NCI-H2171 (cell line): ENCODE results near the gene STIM1.

ENCODE experiments used
- DNase-seq: peaks from one replicate; lab custom pipeline; 2025; lab: John Stamatoyannopoulos, UW

STIM1 gene

GRCh38 chr11:3916962-3917361, 61.5 kb downstream of the STIM1 start:
- DNase-seq, result peak; percentile 3

- DNase-seq, result peak; percentile 10
Measured at GRCh38 chr11:3920148-3920852, 64.8 kb downstream of the STIM1 start.

- no peak for DNase-seq
Measured at GRCh38 chr11:3922056-3922455, 66.6 kb downstream of the STIM1 start.

GRCh38 chr11:3925513-3925912, 70.0 kb downstream of the STIM1 start:
- no peak for DNase-seq

DNA sequence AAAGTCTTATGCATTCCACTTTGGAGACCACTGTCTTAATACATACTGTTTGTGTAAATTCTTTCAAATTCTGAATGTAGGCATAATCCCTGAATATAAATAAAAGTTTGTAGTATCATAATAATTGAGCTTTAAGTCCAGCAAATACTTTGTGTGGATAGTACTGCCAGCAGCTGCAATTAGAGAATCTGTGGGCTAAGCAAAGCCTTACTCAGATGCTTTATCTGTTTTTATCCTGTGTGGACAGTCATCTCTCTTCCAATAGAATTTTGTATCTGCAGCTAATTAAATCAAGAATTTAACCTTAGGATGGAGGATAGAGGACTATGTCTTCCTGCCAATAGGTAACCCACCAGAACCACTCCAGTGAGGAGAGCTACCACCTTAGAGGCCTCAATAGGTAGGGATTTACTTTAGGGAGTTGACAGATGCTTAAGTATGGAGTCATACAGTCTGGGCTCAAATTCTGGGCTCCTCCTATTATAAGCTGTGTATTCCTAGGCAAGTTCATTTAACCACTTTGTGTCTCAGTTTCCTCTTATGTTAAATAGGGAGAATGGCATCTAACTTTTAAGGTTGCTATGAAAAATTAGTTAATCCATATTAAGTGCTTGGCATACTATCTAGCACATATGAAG, 71.1 kb downstream of the STIM1 start:
- DNase-seq, result no peak

DNA sequence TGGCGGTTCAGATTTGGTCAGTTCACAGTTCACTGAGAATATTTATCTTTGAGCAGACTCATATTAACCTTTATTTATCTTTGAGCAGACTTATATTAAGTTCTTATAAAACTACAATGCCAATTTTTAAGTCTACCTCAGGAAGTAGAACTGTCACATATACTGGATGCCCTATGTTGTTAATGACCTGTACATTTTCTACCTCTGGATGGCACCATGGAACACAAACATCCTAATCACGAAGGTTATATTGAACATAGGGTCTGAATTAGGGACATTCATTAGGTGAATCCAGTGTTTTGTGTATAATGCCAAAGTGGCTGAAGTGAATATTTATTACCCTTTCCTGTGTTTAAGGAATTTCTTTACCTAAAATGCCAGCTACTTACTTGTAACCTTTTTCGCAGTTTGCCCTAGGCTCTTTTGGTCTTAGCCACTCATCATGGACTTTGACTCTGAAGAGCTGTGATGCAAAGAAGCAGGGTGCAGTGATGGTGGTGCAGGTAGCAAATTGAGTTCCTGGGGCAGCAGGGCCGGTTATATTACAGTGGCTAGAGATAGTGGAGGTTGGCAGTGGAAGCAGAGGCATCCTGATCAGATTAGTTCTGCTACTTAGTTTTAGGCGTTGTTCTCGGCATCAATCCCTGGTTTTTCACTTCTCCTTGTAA, 71.8 kb downstream of the STIM1 start:
- DNase-seq, result no peak

- DNase-seq, result no peak
Measured at GRCh38 chr11:3929232-3929631, 73.8 kb downstream of the STIM1 start.

DNA sequence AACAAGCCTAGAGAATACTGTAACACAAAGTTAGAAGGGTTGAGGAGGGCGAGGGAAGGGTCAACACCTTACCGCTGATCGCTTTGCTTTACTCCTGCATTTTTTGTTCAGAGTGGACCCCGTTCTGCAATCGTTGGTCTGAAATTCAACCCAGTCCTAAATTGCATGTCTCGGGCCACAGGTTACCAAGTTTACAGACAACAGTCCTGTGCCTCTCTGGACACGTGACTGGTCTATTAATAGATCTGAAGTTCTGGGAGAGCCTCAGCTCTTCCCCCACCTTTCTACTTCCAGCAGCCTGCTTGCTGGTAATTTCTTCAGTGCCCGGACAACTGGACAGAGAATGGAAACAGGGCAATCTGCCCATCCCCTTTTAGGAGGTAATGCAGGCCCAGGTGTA, 74.2 kb downstream of the STIM1 start:
- DNase-seq, result no peak

GRCh38 chr11:3932698-3933097, 77.2 kb downstream of the STIM1 start:
- no peak for DNase-seq

- DNase-seq, result no peak
Measured at GRCh38 chr11:3933165-3933628, 77.7 kb downstream of the STIM1 start.

DNA sequence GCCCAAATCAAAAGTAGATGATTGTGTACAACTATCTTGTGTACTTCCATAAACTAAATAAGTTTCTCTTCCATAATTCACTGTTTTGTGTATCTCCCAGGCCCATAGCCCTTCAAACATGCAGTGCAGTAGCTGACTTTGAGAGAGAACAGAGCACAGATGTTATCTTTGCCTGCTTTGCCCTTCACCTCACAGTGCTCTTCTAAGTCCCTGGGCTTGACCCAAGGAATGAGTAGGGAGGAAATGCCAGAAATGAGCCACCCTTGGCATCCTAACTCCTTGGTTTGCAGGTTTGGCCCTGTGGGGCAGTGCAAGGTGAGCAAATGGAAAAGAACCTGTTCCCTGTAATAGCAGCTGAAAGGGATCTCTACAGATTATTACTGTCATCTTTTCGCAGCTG, 79.2 kb downstream of the STIM1 start:
- no peak for DNase-seq

- no peak for DNase-seq
Measured at GRCh38 chr11:3936517-3936916, 81.1 kb downstream of the STIM1 start.

DNA sequence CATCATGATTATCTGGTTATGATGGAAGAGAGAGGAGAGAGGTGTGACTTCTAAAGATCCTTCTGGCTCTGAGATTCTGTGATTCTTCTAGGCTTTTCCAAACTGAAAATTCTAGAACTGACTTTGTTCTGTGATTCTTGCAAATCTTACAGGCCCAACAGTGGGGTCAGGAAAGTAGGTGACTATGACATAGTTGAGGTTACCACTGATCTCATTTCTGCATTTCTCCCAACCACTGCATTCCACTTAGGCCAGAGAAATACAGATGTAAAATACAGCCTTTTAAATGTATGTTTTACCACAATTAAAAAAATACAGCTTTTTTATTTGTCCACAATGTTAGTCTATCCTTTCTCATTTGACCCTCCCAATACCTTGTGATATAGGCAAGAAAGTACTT, 83.7 kb downstream of the STIM1 start:
- DNase-seq, result no peak

DNA sequence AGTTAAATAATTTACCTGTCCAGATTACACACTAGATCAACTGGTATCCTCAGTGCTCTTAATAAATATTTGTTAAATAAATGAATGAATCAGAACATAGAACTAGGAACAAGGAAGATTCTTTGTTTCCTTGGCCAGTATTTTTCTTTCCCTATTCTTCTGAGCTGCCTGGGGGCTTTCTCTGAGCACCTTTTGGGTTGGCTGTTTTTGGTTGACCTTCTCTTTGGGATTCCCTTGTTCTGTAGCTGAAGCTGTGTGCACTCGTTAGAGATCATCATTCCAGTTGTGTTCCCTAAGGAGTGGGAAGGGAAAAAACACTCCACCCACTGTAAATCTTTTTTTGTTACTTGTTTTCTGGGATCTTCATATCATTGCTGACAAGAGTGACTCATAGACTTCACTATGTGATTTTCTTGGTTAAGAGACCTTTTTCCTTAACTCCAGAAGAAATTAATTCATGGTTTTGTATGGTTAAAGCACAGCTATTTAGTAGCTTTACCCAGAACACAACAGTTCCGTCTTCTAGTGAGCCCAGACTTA, 84.3 kb downstream of the STIM1 start:
- no peak for DNase-seq

DNA sequence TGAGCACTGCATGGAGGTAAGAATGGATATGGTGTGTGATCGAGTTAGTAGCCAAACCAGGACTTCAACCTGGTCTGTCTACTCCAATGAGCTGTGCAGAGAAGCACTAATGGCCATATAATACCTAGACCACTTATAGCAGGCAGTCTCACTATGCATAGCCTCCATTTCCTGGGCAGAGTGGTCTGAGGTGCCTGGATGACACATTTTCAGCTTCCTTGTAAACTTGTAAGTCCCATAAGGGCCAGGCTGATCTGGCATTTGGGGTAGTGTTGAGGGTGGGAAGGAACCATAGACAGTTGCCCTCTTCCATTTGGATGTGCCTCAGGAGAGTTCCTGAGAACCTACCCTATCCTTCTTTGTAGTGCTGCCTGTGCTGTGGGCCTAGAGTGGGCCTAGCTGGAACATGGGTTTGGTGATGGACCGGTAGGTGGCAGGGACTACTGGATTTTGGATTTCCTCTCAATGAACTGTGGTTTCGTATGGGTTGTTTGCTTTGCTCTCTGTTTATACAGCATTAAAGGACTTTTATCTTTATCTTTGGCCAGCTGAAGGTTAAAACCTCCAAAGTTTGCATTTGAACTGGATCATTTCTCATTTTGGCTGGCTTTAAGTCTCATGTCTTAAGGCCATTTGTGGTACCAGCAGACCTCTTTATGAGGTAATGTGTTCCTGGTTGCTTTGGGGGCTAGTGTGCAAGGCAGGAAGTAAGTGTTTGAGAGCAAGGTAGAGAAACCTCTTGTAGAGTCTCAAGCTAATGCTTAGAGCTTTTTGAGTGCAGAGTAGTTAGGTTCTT, 86.9 kb downstream of the STIM1 start:
- DNase-seq, result no peak

DNA sequence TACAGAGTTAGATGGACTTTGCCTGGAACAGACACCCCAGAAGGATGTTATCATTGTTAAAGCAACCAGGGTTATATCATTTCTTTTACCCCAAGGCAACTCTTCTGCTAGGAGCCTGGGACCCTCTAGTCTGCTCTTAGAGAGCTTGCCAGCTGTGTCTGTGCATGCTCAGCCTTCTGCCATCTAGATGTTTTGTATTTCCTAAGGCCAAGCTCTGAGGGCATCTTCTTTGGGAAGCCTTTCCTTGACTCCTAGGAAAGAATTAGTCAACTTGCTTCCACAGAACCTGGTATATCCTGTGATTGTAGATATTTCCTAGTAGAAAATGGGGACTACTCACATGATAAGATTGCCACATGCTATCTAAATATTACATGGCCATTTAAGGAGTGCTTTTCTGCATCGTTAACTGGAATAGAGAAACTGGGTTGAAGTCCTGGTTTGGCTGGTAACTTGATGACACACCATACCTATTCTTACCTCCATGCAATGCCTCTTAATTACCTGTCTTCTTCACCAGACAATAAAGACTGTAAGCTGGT, 87.6 kb downstream of the STIM1 start:
- DNase-seq, result no peak

DNA sequence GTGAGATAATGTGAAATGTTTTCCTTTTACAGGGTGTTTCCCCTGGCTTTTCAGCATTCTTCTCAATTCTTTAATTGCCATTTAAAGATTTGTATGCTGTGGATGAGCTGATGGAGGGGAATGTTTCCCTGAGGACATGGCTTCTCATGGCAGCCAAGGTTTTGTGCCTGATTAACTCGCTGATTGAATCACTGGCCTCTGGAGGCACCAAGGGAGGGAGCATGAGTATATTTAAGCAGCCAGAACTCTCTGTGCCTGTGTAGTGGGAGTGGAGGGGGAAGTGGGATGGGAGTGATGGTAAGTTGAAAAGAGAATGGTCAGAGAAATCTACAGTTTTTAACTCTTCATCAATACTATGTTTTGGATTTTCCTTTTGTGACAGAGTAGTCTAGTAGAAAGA, 88.7 kb downstream of the STIM1 start:
- no peak for DNase-seq

DNA sequence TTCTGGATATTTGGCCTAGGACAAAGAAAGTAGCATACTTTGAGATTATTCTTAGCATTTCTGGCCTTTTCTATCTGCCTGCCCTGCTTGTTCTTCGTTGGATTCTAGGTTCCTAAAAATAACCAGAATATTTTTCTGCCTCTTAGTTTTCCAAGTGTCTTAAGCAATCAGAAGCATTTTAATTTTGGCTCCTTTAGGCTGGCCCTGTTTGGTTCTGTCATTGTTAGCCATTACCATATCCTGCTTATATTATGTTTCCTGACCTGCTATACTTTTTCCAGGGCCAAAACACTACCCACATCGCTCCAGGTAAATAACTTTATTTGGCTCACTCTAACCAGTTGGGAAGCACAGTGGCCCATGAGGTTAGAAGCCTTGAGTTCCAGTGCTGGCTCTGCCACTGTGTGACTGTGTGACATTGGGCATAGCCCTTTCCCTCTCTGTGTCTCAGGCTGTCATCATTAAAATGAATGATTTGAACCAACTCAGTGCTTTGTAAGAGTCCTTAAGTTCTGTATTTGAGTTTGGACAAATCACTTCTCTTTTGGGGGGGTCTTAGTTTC, 91.1 kb downstream of the STIM1 start:
- no peak for DNase-seq

DNA sequence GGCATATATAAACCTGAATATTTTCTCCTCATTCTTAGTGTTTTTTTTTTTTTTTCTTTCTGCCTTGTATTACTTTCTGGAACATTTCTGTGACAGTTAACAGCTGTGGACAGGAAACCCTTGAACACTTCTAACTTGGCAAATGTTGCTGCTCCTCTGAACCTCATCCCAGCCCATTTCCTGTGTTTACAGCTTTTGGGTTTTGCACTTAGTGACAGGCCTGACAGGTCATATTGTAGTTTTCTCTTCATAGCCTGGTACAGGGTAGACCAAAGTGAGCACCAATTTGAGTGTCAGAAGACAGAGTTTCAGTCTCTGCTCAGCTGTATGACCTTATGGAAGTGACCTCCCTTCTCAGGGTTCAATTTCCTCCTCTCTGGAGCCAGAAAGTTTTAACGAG, 91.6 kb downstream of the STIM1 start:
- no peak for DNase-seq

- DNase-seq, result no peak
Measured at GRCh38 chr11:3949125-3949524, 93.7 kb downstream of the STIM1 start.

- DNase-seq, result no peak
Measured at GRCh38 chr11:3950996-3951660, 95.7 kb downstream of the STIM1 start.
